ENCODE measurements around the gene UBE2F. TPM values are rescaled to one million over a fixed set of nuclear protein-coding genes. Genes with fewer than 3 reads are reported as not detected.

The UBE2F gene
- total RNA-seq, 1 experiment from 2014 or later, result 103 TPM

DNA sequence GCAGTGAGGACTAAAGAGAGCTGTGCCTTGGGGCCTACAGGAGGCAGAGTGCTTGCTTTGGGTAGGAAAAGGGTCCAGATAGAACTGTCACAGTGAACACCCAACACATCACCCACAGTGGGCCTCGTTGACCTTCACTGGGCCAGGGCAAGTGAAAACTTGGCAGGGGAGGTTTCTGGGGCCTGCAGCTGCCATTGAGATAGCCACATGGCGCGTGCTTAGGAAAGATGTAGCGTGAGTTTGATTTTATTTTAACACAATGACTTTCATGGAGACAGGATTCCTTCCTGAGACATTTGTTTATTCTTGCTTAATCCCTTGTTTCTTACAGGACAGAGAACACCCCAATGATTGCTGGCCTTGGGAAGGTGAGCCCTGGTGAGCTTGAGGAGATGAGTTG lies 124.1 kb downstream of the UBE2F start:
- TF ChIP-seq, protein P1, sequence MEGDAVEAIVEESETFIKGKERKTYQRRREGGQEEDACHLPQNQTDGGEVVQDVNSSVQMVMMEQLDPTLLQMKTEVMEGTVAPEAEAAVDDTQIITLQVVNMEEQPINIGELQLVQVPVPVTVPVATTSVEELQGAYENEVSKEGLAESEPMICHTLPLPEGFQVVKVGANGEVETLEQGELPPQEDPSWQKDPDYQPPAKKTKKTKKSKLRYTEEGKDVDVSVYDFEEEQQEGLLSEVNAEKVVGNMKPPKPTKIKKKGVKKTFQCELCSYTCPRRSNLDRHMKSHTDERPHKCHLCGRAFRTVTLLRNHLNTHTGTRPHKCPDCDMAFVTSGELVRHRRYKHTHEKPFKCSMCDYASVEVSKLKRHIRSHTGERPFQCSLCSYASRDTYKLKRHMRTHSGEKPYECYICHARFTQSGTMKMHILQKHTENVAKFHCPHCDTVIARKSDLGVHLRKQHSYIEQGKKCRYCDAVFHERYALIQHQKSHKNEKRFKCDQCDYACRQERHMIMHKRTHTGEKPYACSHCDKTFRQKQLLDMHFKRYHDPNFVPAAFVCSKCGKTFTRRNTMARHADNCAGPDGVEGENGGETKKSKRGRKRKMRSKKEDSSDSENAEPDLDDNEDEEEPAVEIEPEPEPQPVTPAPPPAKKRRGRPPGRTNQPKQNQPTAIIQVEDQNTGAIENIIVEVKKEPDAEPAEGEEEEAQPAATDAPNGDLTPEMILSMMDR (conservative IDR thresholded peaks at IDR 0.05), result no peak
- no peak for TF ChIP-seq EZH2 (IDR thresholded peaks at IDR 0.05; ENCODE audit: low read depth)
- H3K9me3 ChIP-seq (ENCODE audit: insufficient read depth, low read depth), result no peaks in the 10 kb centered on the region
- H3K79me2 ChIP-seq (ENCODE audit: low read depth), result no peaks in the 10 kb centered on the region
- intact Hi-C loops (cut with micrococcal nuclease; ENCODE audit: unreplicated experiment), result no loop called here
- no peaks in the 10 kb centered on the region for H3K4me1 ChIP-seq (replicated peaks; ENCODE audit: insufficient read depth)
- DNase-seq, result no peak
- no peak overlapping the region for H3K27ac ChIP-seq
- no peaks in the 10 kb centered on the region for H3K9me2 ChIP-seq (ENCODE audit: insufficient read depth)
- no peaks in the 10 kb centered on the region; the same call in 1 of the 2 replicates for H3F3A ChIP-seq (ENCODE audit: insufficient read depth, low read depth)
- H4K20me1 ChIP-seq (ENCODE audit: insufficient read depth), result no peaks in the 10 kb centered on the region
- H3K27me3 ChIP-seq (ENCODE audit: insufficient read depth, low read depth), result no peaks in the 10 kb centered on the region
- no peaks in the 10 kb centered on the region for H3K36me3 ChIP-seq (ENCODE audit: low read depth)
- ChIA-PET POLR2A (ENCODE audit: unreplicated experiment) (interaction anchor here (0.6 kb wide), 1 partner anchor 9 kb away, joined by 3 read pairs; no protein-coding TSS in a partner anchor), CTCF (interaction anchor here (0.7 kb wide), 1 partner anchor 29 kb away, joined by 4 read pairs; no protein-coding TSS in a partner anchor)
- no peak overlapping the region for H2AFZ ChIP-seq
- BruUV-seq (replicated peaks), result no TSS peak
- no peak overlapping the region for H3K4me3 ChIP-seq
- no peak overlapping the region for H3K4me2 ChIP-seq

DNA sequence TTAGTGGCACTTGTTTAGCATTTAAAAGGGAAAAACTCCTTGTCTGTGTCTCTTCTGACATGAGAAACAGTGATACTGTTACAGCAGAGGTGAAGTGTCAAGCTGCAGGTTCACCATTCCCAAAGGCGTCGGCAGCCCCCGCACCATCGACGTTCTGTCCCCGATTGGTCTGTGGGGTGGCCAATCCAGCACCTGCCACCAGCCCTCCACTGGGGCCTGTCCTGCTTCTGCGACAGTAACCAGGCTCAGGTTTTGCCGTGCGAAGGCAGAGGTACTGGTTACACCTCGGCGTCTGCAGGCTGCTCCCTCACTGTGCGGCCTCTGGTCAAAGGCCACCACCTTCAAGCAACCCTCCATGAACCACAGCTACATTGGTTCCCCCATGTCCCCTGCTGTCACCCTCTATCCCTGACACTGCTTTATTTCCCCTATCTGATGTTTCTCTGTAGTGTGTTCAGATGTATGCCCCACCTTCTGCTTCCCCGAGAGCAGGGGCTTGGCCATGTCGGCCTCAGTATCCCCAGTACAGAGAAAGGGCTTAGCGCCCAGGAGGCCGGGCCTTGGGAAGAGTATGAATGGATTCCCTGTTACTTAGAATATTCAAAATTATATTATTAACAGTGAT lies 124.7 kb downstream of the UBE2F start:
- Histone ChIP-seq H3K4me1 (replicated peaks; ENCODE audit: insufficient read depth) (no peaks in the 10 kb centered on the region), H3K27me3 (ENCODE audit: insufficient read depth, low read depth) (no peaks in the 10 kb centered on the region), H3K4me2 (no peak overlapping the region), H3K9me2 (ENCODE audit: insufficient read depth) (no peaks in the 10 kb centered on the region), H3K4me3 (no peak overlapping the region), H3F3A (ENCODE audit: insufficient read depth, low read depth) (no peaks in the 10 kb centered on the region; the same call in 1 of the 2 replicates), H4K20me1 (ENCODE audit: insufficient read depth) (no peaks in the 10 kb centered on the region), H3K27ac (no peak overlapping the region), H3K36me3 (ENCODE audit: low read depth) (no peaks in the 10 kb centered on the region), H3K79me2 (ENCODE audit: low read depth) (no peaks in the 10 kb centered on the region), H2AFZ (no peak overlapping the region), H3K9me3 (ENCODE audit: insufficient read depth, low read depth) (no peaks in the 10 kb centered on the region)
- BruUV-seq (replicated peaks), result no TSS peak
- no peak for DNase-seq
- TF ChIP-seq EZH2 (IDR thresholded peaks at IDR 0.05; ENCODE audit: low read depth), result no peak
- TF ChIP-seq, protein P1 (conservative IDR thresholded peaks at IDR 0.05), result no peak
- POLR2A ChIA-PET (ENCODE audit: unreplicated experiment), result no interaction called here
- intact Hi-C loops (cut with micrococcal nuclease; ENCODE audit: unreplicated experiment), result no loop called here
- CTCF ChIA-PET, result interaction anchor here (0.7 kb wide), 1 partner anchor 28 kb away, joined by 4 read pairs; no protein-coding TSS in a partner anchor

Other genes starting within 250 kb of the UBE2F start
- gene RBM44, start 168.2 kb upstream of the UBE2F start, total RNA-seq (2021), result 0.94 and 1.5 TPM in 2 replicates
- 48.5 and 48.7 TPM in 2 replicates for gene RAMP1, start 107.4 kb upstream of the UBE2F start, total RNA-seq (2021)
- 33.9 and 40.0 TPM in 2 replicates for gene SCLY, start 94.0 kb downstream of the UBE2F start, total RNA-seq (2021)
- gene ESPNL, start 133.3 kb downstream of the UBE2F start, total RNA-seq (2021), result 1.1 and 2.2 TPM in 2 replicates
- gene KLHL30, start 171.7 kb downstream of the UBE2F start, total RNA-seq (2021), result 0.80 and 1.2 TPM in 2 replicates
- gene ERFE, start 192.0 kb downstream of the UBE2F start, total RNA-seq (2021), result 9.7 and 18.3 TPM in 2 replicates
- 55.6 and 65.2 TPM in 2 replicates for gene ILKAP, start 236.7 kb downstream of the UBE2F start, total RNA-seq (2021)